ENCODE results near the gene EXOC4.
"Not testable (repeated sequence)": the region's sequence is repeated elsewhere in the genome, so short reads cannot be mapped to it uniquely, and the experiment has no call there.

Gene EXOC4

DNA sequence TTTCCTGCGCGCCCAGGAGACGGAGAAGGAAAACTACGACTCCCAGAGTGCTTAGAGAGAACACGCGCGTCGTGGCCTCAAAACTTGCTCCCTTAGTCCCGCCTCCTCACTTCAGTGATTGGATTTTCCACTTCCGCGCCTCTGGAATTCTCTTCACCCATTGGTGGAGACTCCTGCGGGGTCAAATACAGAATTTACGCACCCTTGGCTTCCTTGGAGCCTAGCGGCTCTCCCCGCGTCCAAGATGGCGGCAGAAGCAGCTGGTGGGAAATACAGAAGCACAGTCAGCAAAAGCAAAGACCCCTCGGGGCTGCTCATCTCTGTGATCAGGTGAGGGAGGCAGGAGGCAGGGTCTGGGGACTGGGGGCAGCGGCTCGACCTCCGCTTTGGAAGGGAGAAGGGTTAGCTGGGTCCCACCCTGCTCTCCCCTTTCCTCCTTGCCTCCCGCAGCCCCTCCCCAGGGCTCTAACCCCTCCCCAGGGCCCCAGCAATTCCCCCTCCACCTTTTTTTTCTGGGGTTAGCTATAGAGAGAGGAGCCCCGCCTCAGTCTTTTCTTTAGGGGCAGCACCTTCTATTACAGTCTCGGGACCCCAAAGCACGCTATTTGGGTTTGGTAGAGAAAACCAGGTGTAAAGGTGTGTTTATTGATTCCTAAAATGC is at the start of gene EXOC4:
EXOC4 (plus strand) TSS at position 221 of the 661 bp plus-strand sequence.
- H3K4me1 ChIP-seq (ENCODE audit: control insufficient read depth in 5 of 5, insufficient read depth in 5 of 5, low read length in 5 of 5), result peaks cover 0 to 16% (median 10%) of the 10 kb centered on the region in 5 donors
- H3K27ac ChIP-seq (ENCODE audit: low read depth, low read length), result peak within 1 kb of the TSS; percentile 91
- H3K4me3 ChIP-seq (ENCODE audit: low read depth in 1 of 5, low read length in 5 of 5), result peak within 1 kb of the TSS; percentile 91 to 98 (median 97)
- H3K9me3 ChIP-seq (ENCODE audit: control insufficient read depth in 5 of 5, low read length in 5 of 5), result peaks cover 0 to 3% (median 0%) of the 10 kb centered on the region in 5 donors
- H3K27me3 ChIP-seq (ENCODE audit: control insufficient read depth in 5 of 5, insufficient read depth in 4 of 5, low read length in 5 of 5), result no peaks in the 10 kb centered on the region
- peak within 1 kb of the TSS; percentile 76 to 97 (median 94) for H3K9ac ChIP-seq (ENCODE audit: low read length in 5 of 5)
- no peaks in the 10 kb centered on the region for H3K36me3 ChIP-seq (ENCODE audit: control insufficient read depth in 5 of 5, insufficient read depth in 5 of 5, low read length in 5 of 5)

- H3K9me3 ChIP-seq (ENCODE audit: control insufficient read depth in 5 of 5, low read length in 5 of 5), result peaks cover 0 to 3% (median 0%) of the 10 kb centered on the region in 5 donors
- no peaks in the 10 kb centered on the region for H3K36me3 ChIP-seq (ENCODE audit: control insufficient read depth in 5 of 5, insufficient read depth in 5 of 5, low read length in 5 of 5)
- H3K27ac ChIP-seq (ENCODE audit: low read depth, low read length), result no peak overlapping the region
- no peaks in the 10 kb centered on the region for H3K4me1 ChIP-seq (ENCODE audit: control insufficient read depth in 5 of 5, insufficient read depth in 5 of 5, low read length in 5 of 5)
- H3K27me3 ChIP-seq (ENCODE audit: control insufficient read depth in 5 of 5, insufficient read depth in 4 of 5, low read length in 5 of 5), result no peaks in the 10 kb centered on the region
- H3K9ac ChIP-seq (ENCODE audit: low read length in 5 of 5), result no peak overlapping the region
- H3K4me3 ChIP-seq (ENCODE audit: low read depth in 1 of 5, low read length in 5 of 5), result no peak overlapping the region
These were observed 49.4 kb upstream of the EXOC4 start for GRCh38 chr7:133203490-133203889.

- peaks cover 0 to 3% (median 0%) of the 10 kb centered on the region in 5 donors for H3K9me3 ChIP-seq (ENCODE audit: control insufficient read depth in 5 of 5, low read length in 5 of 5)
- H3K4me3 ChIP-seq (ENCODE audit: low read depth in 1 of 5, low read length in 5 of 5), result no peak overlapping the region
- no peak overlapping the region for H3K9ac ChIP-seq (ENCODE audit: low read length in 5 of 5)
- H3K4me1 ChIP-seq (ENCODE audit: control insufficient read depth in 5 of 5, insufficient read depth in 5 of 5, low read length in 5 of 5), result no peaks in the 10 kb centered on the region
- no peaks in the 10 kb centered on the region for H3K27me3 ChIP-seq (ENCODE audit: control insufficient read depth in 5 of 5, insufficient read depth in 4 of 5, low read length in 5 of 5)
- no peak overlapping the region for H3K27ac ChIP-seq (ENCODE audit: low read depth, low read length)
- H3K36me3 ChIP-seq (ENCODE audit: control insufficient read depth in 5 of 5, insufficient read depth in 5 of 5, low read length in 5 of 5), result no peaks in the 10 kb centered on the region
These were observed 45.2 kb upstream of the EXOC4 start for GRCh38 chr7:133207687-133208086.

GRCh38 chr7:133210817-133211216 is 42.1 kb upstream of the EXOC4 start:
- H3K4me3 ChIP-seq (ENCODE audit: low read depth in 1 of 5, low read length in 5 of 5); H3K27me3 ChIP-seq (ENCODE audit: control insufficient read depth in 5 of 5, insufficient read depth in 4 of 5, low read length in 5 of 5); H3K9me3 ChIP-seq (ENCODE audit: control insufficient read depth in 5 of 5, low read length in 5 of 5); H3K9ac ChIP-seq (ENCODE audit: low read length in 5 of 5); H3K4me1 ChIP-seq (ENCODE audit: control insufficient read depth in 5 of 5, insufficient read depth in 5 of 5, low read length in 5 of 5); H3K36me3 ChIP-seq (ENCODE audit: control insufficient read depth in 5 of 5, insufficient read depth in 5 of 5, low read length in 5 of 5); H3K27ac ChIP-seq (ENCODE audit: low read depth, low read length): not testable (repeated sequence)

GRCh38 chr7:133213772-133214171 is 39.1 kb upstream of the EXOC4 start:
- peaks cover 0 to 17% (median 4%) of the 10 kb centered on the region in 5 donors for H3K4me1 ChIP-seq (ENCODE audit: control insufficient read depth in 5 of 5, insufficient read depth in 5 of 5, low read length in 5 of 5)
- not testable (repeated sequence) for H3K27me3 ChIP-seq (ENCODE audit: control insufficient read depth in 5 of 5, insufficient read depth in 4 of 5, low read length in 5 of 5); H3K36me3 ChIP-seq (ENCODE audit: control insufficient read depth in 5 of 5, insufficient read depth in 5 of 5, low read length in 5 of 5); H3K27ac ChIP-seq (ENCODE audit: low read depth, low read length); H3K9ac ChIP-seq (ENCODE audit: low read length in 5 of 5); H3K4me3 ChIP-seq (ENCODE audit: low read depth in 1 of 5, low read length in 5 of 5); H3K9me3 ChIP-seq (ENCODE audit: control insufficient read depth in 5 of 5, low read length in 5 of 5)

GRCh38 chr7:133217773-133218172 is 35.1 kb upstream of the EXOC4 start:
- no peaks in the 10 kb centered on the region for H3K27me3 ChIP-seq (ENCODE audit: control insufficient read depth in 5 of 5, insufficient read depth in 4 of 5, low read length in 5 of 5)
- no peak overlapping the region for H3K4me3 ChIP-seq (ENCODE audit: low read depth in 1 of 5, low read length in 5 of 5)
- H3K9me3 ChIP-seq (ENCODE audit: control insufficient read depth in 5 of 5, low read length in 5 of 5), result peaks cover 0 to 4% (median 0%) of the 10 kb centered on the region in 5 donors
- no peaks in the 10 kb centered on the region for H3K36me3 ChIP-seq (ENCODE audit: control insufficient read depth in 5 of 5, insufficient read depth in 5 of 5, low read length in 5 of 5)
- no peak overlapping the region for H3K9ac ChIP-seq (ENCODE audit: low read length in 5 of 5)
- peaks cover 0 to 17% (median 4%) of the 10 kb centered on the region in 5 donors for H3K4me1 ChIP-seq (ENCODE audit: control insufficient read depth in 5 of 5, insufficient read depth in 5 of 5, low read length in 5 of 5)
- H3K27ac ChIP-seq (ENCODE audit: low read depth, low read length), result no peak overlapping the region

GRCh38 chr7:133230591-133231194 is 22.2 kb upstream of the EXOC4 start:
- Histone ChIP-seq H3K4me3 (ENCODE audit: low read depth in 1 of 5, low read length in 5 of 5) (no peak overlapping the region), H3K9ac (ENCODE audit: low read length in 5 of 5) (no peak overlapping the region), H3K27ac (ENCODE audit: low read depth, low read length) (no peak overlapping the region), H3K36me3 (ENCODE audit: control insufficient read depth in 5 of 5, insufficient read depth in 5 of 5, low read length in 5 of 5) (no peaks in the 10 kb centered on the region), H3K4me1 (ENCODE audit: control insufficient read depth in 5 of 5, insufficient read depth in 5 of 5, low read length in 5 of 5) (peaks cover 0 to 6% (median 4%) of the 10 kb centered on the region in 5 donors), H3K27me3 (ENCODE audit: control insufficient read depth in 5 of 5, insufficient read depth in 4 of 5, low read length in 5 of 5) (no peaks in the 10 kb centered on the region), H3K9me3 (ENCODE audit: control insufficient read depth in 5 of 5, low read length in 5 of 5) (no peaks in the 10 kb centered on the region)

- H3K9me3 ChIP-seq (ENCODE audit: control insufficient read depth in 5 of 5, low read length in 5 of 5), result no peaks in the 10 kb centered on the region
- H3K36me3 ChIP-seq (ENCODE audit: control insufficient read depth in 5 of 5, insufficient read depth in 5 of 5, low read length in 5 of 5), result no peaks in the 10 kb centered on the region
- peaks cover 0 to 8% (median 0%) of the 10 kb centered on the region in 5 donors for H3K4me1 ChIP-seq (ENCODE audit: control insufficient read depth in 5 of 5, insufficient read depth in 5 of 5, low read length in 5 of 5)
- H3K27ac ChIP-seq (ENCODE audit: low read depth, low read length), result no peak overlapping the region
- H3K9ac ChIP-seq (ENCODE audit: low read length in 5 of 5), result no peak overlapping the region
- no peaks in the 10 kb centered on the region for H3K27me3 ChIP-seq (ENCODE audit: control insufficient read depth in 5 of 5, insufficient read depth in 4 of 5, low read length in 5 of 5)
- no peak overlapping the region for H3K4me3 ChIP-seq (ENCODE audit: low read depth in 1 of 5, low read length in 5 of 5)
These were observed 19.7 kb upstream of the EXOC4 start for GRCh38 chr7:133233142-133233541.

- no peak overlapping the region for H3K9ac ChIP-seq (ENCODE audit: low read length in 5 of 5)
- no peaks in the 10 kb centered on the region for H3K9me3 ChIP-seq (ENCODE audit: control insufficient read depth in 5 of 5, low read length in 5 of 5)
- H3K36me3 ChIP-seq (ENCODE audit: control insufficient read depth in 5 of 5, insufficient read depth in 5 of 5, low read length in 5 of 5), result no peaks in the 10 kb centered on the region
- no peak overlapping the region for H3K4me3 ChIP-seq (ENCODE audit: low read depth in 1 of 5, low read length in 5 of 5)
- H3K4me1 ChIP-seq (ENCODE audit: control insufficient read depth in 5 of 5, insufficient read depth in 5 of 5, low read length in 5 of 5), result peaks cover 0 to 8% (median 0%) of the 10 kb centered on the region in 5 donors
- H3K27me3 ChIP-seq (ENCODE audit: control insufficient read depth in 5 of 5, insufficient read depth in 4 of 5, low read length in 5 of 5), result no peaks in the 10 kb centered on the region
- no peak overlapping the region for H3K27ac ChIP-seq (ENCODE audit: low read depth, low read length)
These were observed 17.7 kb upstream of the EXOC4 start for GRCh38 chr7:133234961-133235875.

- peaks cover 0 to 8% (median 0%) of the 10 kb centered on the region in 5 donors for H3K4me1 ChIP-seq (ENCODE audit: control insufficient read depth in 5 of 5, insufficient read depth in 5 of 5, low read length in 5 of 5)
- no peak overlapping the region for H3K9ac ChIP-seq (ENCODE audit: low read length in 5 of 5)
- H3K9me3 ChIP-seq (ENCODE audit: control insufficient read depth in 5 of 5, low read length in 5 of 5), result no peaks in the 10 kb centered on the region
- H3K27ac ChIP-seq (ENCODE audit: low read depth, low read length), result no peak overlapping the region
- no peaks in the 10 kb centered on the region for H3K27me3 ChIP-seq (ENCODE audit: control insufficient read depth in 5 of 5, insufficient read depth in 4 of 5, low read length in 5 of 5)
- no peak overlapping the region for H3K4me3 ChIP-seq (ENCODE audit: low read depth in 1 of 5, low read length in 5 of 5)
- no peaks in the 10 kb centered on the region for H3K36me3 ChIP-seq (ENCODE audit: control insufficient read depth in 5 of 5, insufficient read depth in 5 of 5, low read length in 5 of 5)
These were observed 15.3 kb upstream of the EXOC4 start for GRCh38 chr7:133237545-133237944.

Measured in subcutaneous abdominal adipose tissue (tissue), 5 donors.